GM23338 (cell line): Measurements from ENCODE around the gene MFNG. TPM values are rescaled to one million over a fixed set of nuclear protein-coding genes. Genes with fewer than 3 reads are reported as not detected.

Source experiments
- ATAC-seq: fragments of 200-7000 bp; cut with Tn5 transposase; 3 replicates; pipeline ENCODE4 v1.9.1; 2020
- DNase-seq: peaks from one replicate; pipeline ENCODE4 v3.0.0-alpha.2; 2015; ENCODE audit warnings: low spot score
- H2AFZ ChIP-seq: fragments of 200-600 bp; sonication (generic); 2 replicates; pipeline ENCODE4 v1.8.0; 2016; ENCODE audit warnings: antibody characterized with exemption, mild to moderate bottlenecking, moderate library complexity
- H3F3A ChIP-seq: fragments of 200-600 bp; sonication (generic); replicated peaks from 2 replicates; pipeline ENCODE4 v1.8.0; 2017; ENCODE audit warnings: antibody characterized with exemption, mixed run types, low read depth
- H3K27ac ChIP-seq: fragments of 200-600 bp; sonication (generic); 2 replicates; pipeline ENCODE4 v1.6.1; 2016; ENCODE audit warnings: low read depth
- H3K27me3 ChIP-seq: fragments of 200-600 bp; sonication (generic); 2 replicates; pipeline ENCODE4 v1.8.0; 2016; ENCODE audit warnings: mild to moderate bottlenecking, mixed run types, moderate library complexity; ENCODE audit not compliant: insufficient read depth
- H3K36me3 ChIP-seq: fragments of 200-600 bp; sonication (generic); 2 replicates; pipeline ENCODE4 v1.8.0; 2016; ENCODE audit warnings: mild to moderate bottlenecking; ENCODE audit not compliant: insufficient read depth
- H3K4me1 ChIP-seq: fragments of 200-600 bp; sonication (generic); 2 replicates; pipeline ENCODE4 v1.8.0; 2016; ENCODE audit warnings: mild to moderate bottlenecking, moderate library complexity; ENCODE audit not compliant: insufficient read depth
- H3K4me2 ChIP-seq: fragments of 200-600 bp; sonication (generic); 2 replicates; pipeline ENCODE4 v1.7.1; 2017; ENCODE audit warnings: mixed run types
- H3K4me3 ChIP-seq: fragments of 200-600 bp; sonication (generic); 2 replicates; pipeline ENCODE4 v1.6.1; 2016; ENCODE audit warnings: mixed run types
- H3K79me2 ChIP-seq: fragments of 200-600 bp; sonication (generic); replicated peaks from 2 replicates; pipeline ENCODE4 v1.8.0; 2017; ENCODE audit warnings: mild to moderate bottlenecking; ENCODE audit not compliant: insufficient read depth
- H3K9me2 ChIP-seq: fragments of 200-600 bp; sonication (generic); 2 replicates; pipeline ENCODE4 v1.8.0; 2017; ENCODE audit not compliant: insufficient read depth
- H4K20me1 ChIP-seq: fragments of 200-600 bp; sonication (generic); replicated peaks from 2 replicates; pipeline ENCODE4 v1.8.0; 2017; ENCODE audit warnings: mild to moderate bottlenecking; ENCODE audit not compliant: insufficient read depth
- H3K27ac Mint-ChIP-seq: 2 replicates; pipeline ENCODE4 v1.8.0; 2020; ENCODE audit warnings: inconsistent platforms, mild to moderate bottlenecking, moderate library complexity, mixed read lengths
- H3K27me3 Mint-ChIP-seq: 3 replicates; pipeline ENCODE4 v1.8.0; 2022; ENCODE audit warnings: low read depth, mild to moderate bottlenecking, moderate library complexity, mixed read lengths, inconsistent platforms; ENCODE audit not compliant: insufficient read depth, poor library complexity
- H3K36me3 Mint-ChIP-seq: 3 replicates; pipeline ENCODE4 v1.8.0; 2021; ENCODE audit warnings: low read depth, mild to moderate bottlenecking, inconsistent platforms, moderate library complexity, mixed read lengths
- H3K4me1 Mint-ChIP-seq: 3 replicates; pipeline ENCODE4 v1.8.0; 2020; ENCODE audit warnings: mild to moderate bottlenecking, inconsistent platforms, mixed read lengths
- H3K4me3 Mint-ChIP-seq: 3 replicates; pipeline ENCODE4 v1.8.0; 2021; ENCODE audit warnings: moderate library complexity, mild to moderate bottlenecking, inconsistent platforms, mixed read lengths
- H3K9me3 Mint-ChIP-seq: 3 replicates; pipeline ENCODE4 v1.8.0; 2020; ENCODE audit warnings: moderate library complexity, mild to moderate bottlenecking, inconsistent platforms, mixed read lengths
- CREB1 ChIP-seq: fragments of 250-450 bp; sonication (Bioruptor Pico); IDR thresholded peaks from 2 replicates; pipeline ENCODE4 v1.5.0; 2020; ENCODE audit warnings: low read depth, mild to moderate bottlenecking, moderate library complexity
- ETS1 ChIP-seq: IDR thresholded peaks from 2 replicates; pipeline ENCODE4 v1.6.1; 2016; ENCODE audit warnings: antibody characterized with exemption
- EZH2phosphoT487 ChIP-seq: fragments of 200-600 bp; sonication (generic); IDR thresholded peaks from one replicate; pipeline ENCODE4 v1.8.1; 2018; ENCODE audit warnings: antibody characterized with exemption; ENCODE audit not compliant: unreplicated experiment
- POLR2AphosphoS5 ChIP-seq: IDR thresholded peaks from 2 replicates; pipeline ENCODE4 v1.6.1; 2016; ENCODE audit warnings: antibody characterized with exemption, low read depth
- ZNF331 ChIP-seq: fragments of 250-450 bp; sonication (Bioruptor Pico); IDR thresholded peaks from 2 replicates; pipeline ENCODE4 v1.5.0; 2020; ENCODE audit warnings: low read depth, mild to moderate bottlenecking, moderate library complexity
- ZNF462 ChIP-seq: fragments of 250-450 bp; sonication (Bioruptor Pico); IDR thresholded peaks from 2 replicates; pipeline ENCODE4 v1.5.0; 2020; ENCODE audit warnings: mild to moderate bottlenecking, moderate library complexity
- polyA plus RNA-seq: library from polyadenylated mRNA; unstranded; fragments of >200 nt; fragmentation: Nextera tagmentation; extraction: Ambion mirVana; gene quantifications from 2 replicates; pipeline ENCODE4 v1.2.1, GENCODE V29; 2016
- total RNA-seq: library from RNA; depleted of rRNA; stranded (reverse); fragments of >200 nt; shearing (Covaris generic); gene quantifications from 2 replicates; pipeline ENCODE4 v1.2.3, GENCODE V29; 2014

MFNG gene
- total and polyA plus RNA-seq, 2 experiments from 2014 or later, result 1.4 to 1.9 TPM

- DNase-seq (no peak), ATAC-seq (no peak)
- Mint-ChIP-seq H3K9me3 (no peaks in the 10 kb centered on the region), H3K4me3 (no peak overlapping the region), H3K27me3 (peaks cover 15% of the 10 kb centered on the region), H3K4me1 (peaks cover 3% of the 10 kb centered on the region; the same call in 2 of the 3 replicates), H3K27ac (no peak overlapping the region), H3K36me3 (no peaks in the 10 kb centered on the region)
- no peaks in the 10 kb centered on the region for H3K36me3 ChIP-seq
- H2AFZ ChIP-seq, result no peak overlapping the region
- H3K27ac ChIP-seq, result no peak overlapping the region
- no peaks in the 10 kb centered on the region for H3K4me1 ChIP-seq
- no peak overlapping the region for H3K4me3 ChIP-seq
- no peaks in the 10 kb centered on the region for H3K27me3 ChIP-seq
- no peaks in the 10 kb centered on the region for H4K20me1 ChIP-seq
- no peaks in the 10 kb centered on the region for H3K79me2 ChIP-seq
- no peak overlapping the region for H3K4me2 ChIP-seq
- H3K9me2 ChIP-seq, result no peaks in the 10 kb centered on the region
- TF ChIP-seq ZNF462 (CRISPR knock-in tag) (no peak), ETS1 (no peak), EZH2phosphoT487 (no peak), ZNF331 (CRISPR knock-in tag) (no peak), POLR2AphosphoS5 (no peak), CREB1 (CRISPR knock-in tag) (no peak)
- H3F3A ChIP-seq, result no peaks in the 10 kb centered on the region
Observed at GRCh38 chr22:37476389-37477329, 9.5 kb downstream of the MFNG start.
